NCI-H226 (cell line): ENCODE results near the gene DHX38.
"Not testable (repeated sequence)": the region's sequence is repeated elsewhere in the genome, so short reads cannot be mapped to it uniquely, and the experiment has no call there.

ENCODE experiments used
- DNase-seq: peaks from one replicate; pipeline ENCODE4 v3.0.0-alpha.2; 2015

The DHX38 gene

DNA sequence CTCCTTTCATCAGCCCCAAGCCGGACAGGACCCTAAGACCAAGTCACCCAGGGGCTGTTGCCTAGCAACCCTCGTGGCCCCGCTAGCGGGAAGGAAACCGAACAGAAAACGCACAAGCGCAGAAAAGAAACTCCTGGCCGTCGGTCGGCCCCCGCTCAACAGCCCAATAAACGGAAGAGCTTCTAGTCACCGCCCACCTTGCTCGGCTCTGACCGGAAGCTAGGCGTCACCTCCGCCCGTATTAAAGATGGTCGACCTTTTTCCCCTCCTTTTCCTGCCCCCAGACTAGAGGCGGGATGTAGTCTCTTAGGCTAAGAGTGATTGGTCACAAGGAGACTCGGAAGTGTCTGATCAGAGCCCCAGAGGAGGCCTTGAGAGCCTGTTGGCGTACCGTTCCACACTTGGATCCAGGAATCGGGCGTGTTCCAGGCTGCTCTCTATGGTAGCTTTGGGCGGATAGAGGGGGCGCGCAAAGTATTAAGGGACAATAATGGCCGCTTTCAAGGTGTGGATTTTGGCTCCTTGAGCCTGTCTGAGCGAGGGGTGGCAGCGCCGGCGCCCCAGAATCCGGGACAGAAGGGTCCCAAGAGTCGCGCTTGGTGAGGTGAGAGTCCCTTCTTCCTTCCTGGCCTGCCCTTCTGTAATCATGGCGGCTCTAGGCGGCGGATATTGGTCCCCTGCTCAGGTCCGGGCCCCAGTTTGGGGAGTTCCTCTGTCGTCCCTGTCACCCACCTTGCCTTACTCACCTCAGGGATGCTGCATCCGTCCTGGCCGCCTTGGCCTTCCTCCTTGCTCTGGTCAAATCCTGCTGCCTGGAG, at the start of gene DHX38, which contains the start of gene TXNL4B:
Gene DHX38 (plus strand): TSS at position 400 of the 818 bp plus-strand sequence. CDS start 2,311 bp downstream, outside the sequence.
Gene TXNL4B (minus strand): TSS at position 173 of the 818 bp plus-strand sequence. CDS start 2,871 bp downstream, outside the sequence.
- DNase-seq: peak; percentile 99

GRCh38 chr16:72044296-72044695, 49.4 kb upstream of the DHX38 start:
- no peak for DNase-seq

DNA sequence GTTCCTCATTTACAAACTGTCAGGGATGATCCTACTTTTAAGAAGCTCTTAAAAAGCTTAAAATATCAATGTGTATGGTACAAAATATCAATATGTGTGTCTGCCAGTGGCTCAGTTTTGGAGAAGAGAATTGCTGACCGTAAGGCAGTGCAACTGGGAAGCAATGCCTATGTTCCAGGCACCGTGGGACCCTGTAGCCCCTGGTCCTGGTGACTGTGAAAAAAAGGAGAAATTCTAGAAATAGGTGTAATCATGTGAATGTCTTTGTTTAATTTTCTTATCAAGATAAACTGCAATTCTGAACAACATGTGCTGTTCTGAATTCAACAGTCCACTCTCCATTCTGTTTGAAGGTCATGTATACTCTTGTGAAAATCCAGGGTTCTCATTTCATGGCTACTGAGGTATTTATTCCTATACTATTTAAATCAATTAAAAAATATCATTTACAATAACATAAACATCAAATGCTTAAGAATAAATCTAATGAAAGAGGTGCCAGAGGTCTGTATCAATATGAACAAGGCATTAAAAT, 48.8 kb upstream of the DHX38 start:
- no peak for DNase-seq

GRCh38 chr16:72049110-72049509, 44.5 kb upstream of the DHX38 start:
- DNase-seq: no peak

DNA sequence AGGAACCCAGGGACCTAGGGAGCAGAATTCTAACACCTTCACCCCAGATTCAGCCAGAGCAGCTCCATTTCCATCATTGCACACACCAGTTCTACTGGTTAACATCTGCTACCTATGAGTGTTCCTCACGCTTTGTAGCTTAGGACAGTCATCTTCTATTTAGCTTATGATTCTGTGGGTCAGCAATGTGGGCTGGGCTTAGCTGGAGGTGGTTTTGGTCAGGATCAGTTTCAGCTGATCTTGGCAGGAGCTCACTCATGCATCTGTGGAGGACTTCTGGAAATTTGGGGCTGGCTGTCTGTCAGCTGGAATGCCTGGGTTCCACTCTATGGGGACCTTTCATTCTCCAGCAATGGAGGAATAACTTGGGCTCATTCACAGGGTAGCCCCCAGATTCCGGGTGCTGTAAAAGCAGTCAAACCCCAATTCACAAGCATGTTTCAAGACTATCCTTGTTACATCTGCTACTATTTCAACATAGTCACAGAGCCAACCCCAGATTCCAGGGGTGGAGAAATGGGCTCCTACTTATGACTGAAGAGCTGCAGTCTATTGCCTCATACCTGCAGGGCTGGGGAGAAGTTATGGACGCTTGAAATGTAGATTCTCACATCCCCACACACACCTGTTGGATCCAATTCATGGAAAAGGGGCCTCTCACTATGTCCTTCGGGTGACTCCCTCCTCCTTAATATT, 42.7 kb upstream of the DHX38 start:
- DNase-seq: no peak

DNA sequence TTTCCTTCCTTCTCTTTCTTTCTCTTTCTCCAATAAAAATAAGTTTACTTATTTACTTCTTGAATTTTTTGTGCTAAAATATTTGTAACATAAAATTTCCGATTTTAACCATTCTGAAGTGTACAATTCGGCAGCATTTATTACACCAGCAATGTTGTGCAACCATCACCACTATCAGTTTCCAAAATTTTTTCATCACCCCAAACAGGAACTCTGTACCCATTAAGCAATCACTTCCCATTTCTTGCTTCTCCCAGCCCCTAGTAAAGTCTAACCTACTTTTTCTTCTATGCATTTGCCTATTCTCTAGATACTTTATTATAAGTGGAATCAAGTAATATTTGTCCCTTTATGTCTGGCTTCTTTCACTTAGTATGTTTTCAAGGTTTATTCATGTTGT, 41.8 kb upstream of the DHX38 start:
- DNase-seq: no peak

DNA sequence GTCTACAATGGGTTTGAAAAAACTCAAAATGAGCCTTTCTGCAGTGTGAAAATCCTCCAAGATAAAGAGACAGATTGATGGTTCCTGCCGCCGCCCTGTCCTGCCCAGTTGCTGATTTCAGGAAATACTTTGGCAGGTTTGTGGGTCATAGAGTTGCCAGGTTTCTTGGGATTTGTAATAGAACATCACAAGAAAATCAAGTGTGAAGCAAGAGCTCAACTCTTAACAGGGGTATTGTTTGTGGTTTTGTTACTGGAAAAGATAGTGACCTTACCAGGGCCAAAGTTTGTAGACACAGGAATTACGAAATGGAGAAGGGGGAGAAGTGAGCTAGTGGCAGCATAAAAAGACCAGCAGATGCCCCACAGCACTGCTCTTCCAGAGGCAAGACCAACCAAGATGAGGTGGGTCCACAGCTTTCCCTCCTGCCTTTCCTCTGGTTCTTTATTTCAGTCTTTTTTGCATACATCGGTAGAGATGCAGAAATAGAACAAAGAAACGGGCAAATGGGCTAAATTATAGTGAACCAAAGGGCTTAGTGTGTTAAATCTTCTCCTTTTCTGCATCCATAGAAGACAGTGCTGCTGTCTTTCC, 39.3 kb upstream of the DHX38 start, which contains the start of gene HP:
Gene HP (plus strand): TSS at position 252 of the 594 bp plus-strand sequence. CDS start 148 bp downstream, at position 400.
- peak; percentile 31 for DNase-seq

DNA sequence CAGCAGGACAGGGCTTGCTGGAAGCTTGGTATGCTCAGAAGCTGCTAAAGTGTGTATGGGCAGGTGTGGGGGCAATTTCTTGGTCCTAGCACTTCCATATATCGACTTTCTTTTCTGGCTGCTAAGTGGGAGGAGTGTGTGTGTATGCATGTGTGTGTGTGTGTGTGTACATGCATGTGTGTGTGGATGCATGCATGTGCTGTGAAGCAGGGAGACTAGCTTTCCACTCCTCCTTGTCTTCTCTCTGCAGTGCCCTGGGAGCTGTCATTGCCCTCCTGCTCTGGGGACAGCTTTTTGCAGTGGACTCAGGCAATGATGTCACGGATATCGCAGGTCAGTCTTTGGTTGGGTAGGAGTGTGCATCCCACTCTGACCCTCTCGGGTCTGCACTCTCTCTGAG, 37.7 kb upstream of the DHX38 start:
- DNase-seq: no peak

DNA sequence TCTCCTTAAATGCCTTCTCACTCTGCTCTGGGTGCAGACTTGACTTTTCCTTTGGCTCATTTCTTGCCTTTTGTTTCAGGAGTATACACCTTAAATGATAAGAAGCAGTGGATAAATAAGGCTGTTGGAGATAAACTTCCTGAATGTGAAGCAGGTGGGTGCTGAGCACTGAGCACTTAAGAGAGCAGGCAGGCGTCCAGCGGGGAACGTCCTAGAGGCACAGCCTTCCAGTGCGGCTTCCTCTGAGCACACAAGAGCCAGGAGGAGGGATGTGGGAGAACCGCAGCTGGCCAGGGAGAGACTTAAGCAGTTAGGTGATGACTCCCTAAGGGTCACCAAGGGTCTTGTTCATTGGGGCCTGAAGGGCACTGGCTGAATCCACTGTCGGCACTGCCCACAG, 36.3 kb upstream of the DHX38 start:
- DNase-seq: not testable (repeated sequence)

GRCh38 chr16:72059060-72059459, 34.6 kb upstream of the DHX38 start:
- DNase-seq: not testable (repeated sequence)

GRCh38 chr16:72060405-72060804, 33.2 kb upstream of the DHX38 start:
- DNase-seq: no peak

DNA sequence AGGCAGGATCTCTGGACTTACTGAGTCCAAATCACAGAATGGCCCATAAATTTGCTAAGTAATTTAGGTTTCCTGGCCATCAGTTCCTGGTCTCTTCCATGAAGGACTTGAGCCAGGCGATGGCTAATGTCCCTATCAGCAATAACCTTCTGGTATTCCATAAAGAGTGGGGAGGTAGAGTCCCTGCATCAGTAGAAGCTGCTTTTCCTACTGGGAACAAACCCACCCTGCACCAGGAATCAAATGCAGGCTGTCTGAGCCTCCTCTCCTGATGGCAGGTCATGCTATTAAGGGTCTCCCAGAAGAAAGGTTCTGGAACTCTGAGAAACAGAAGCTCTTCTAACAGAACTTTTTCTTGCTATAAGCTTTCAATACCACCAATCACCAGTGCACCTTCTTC, 32.1 kb upstream of the DHX38 start:
- DNase-seq: no peak

- no peak for DNase-seq
These were observed 29.2 kb upstream of the DHX38 start for GRCh38 chr16:72064361-72064894.

GRCh38 chr16:72066747-72067146, 26.9 kb upstream of the DHX38 start:
- DNase-seq: no peak

- no peak for DNase-seq
These were observed 24.7 kb upstream of the DHX38 start for GRCh38 chr16:72068930-72069329.

DNA sequence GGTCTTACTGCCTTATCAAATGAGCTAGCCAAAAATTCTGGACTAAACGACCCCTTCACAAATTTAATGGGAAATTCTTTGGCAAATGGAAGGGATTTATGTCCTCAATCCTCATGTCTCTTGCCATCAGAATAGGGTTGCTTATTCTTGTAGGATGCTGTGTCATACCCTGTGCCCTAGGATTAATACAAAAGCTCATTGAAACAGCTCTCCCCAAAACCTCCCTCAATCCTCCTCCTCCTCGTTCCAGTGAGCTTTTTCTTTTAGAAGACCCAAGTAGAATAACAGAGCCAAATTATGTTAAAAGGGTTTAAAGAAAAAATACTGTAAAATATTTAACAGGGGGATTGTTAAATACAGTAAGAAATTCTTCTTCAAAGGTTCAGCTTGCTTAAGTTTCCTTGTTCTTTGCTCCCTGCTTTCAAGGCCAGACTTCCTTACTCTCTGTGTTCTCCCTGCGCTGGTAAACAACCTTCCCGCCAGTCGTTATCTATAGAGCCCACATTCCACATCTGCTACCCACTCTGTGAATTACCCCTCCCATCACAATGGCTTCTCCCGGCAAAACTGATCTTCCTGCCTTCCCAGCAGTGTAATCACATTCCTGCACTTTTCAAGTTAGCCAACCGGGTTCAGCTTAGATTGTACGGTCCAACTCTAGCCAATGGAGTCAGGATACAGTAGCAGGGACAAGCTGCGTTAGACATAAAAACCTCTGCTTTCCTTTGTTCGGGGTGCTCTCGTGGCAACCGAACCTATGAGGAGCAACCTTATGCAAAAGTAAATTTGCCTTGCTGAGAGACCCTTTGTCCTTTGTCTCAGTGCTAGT, 20.9 kb upstream of the DHX38 start:
- no peak for DNase-seq

- no peak for DNase-seq
These were observed 20.0 kb upstream of the DHX38 start for GRCh38 chr16:72073560-72074230.

- DNase-seq: not testable (repeated sequence)
These were observed 18.6 kb upstream of the DHX38 start for GRCh38 chr16:72075067-72075466.

DNA sequence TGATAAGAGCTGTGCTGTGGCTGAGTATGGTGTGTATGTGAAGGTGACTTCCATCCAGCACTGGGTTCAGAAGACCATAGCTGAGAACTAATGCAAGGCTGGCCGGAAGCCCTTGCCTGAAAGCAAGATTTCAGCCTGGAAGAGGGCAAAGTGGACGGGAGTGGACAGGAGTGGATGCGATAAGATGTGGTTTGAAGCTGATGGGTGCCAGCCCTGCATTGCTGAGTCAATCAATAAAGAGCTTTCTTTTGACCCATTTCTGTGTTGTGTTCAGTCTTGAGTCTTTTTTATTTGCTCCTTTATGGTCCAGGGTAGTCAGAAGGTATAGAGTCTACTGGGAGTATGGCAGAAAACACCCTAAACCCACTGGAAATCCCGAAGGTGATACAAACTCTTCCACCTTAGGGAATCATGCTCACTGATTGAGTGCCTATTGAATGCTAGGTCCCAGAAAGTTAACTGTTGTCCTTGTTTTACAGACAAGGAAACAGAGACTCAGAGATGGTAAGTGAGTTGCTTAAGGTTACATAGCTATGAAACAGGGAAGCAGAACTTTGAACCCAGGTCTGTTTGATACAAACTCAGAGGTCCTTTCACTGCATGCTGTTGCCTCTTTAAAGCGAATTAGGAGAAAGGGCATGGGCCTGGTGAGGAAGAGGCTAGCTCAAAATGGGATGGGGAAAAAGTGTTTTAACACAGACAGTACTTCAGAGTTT, 16.5 kb upstream of the DHX38 start:
- not testable (repeated sequence) for DNase-seq

GRCh38 chr16:72083778-72084404, 9.8 kb upstream of the DHX38 start:
- DNase-seq: no peak
